CD4-positive, alpha-beta T cell (primary cell): ENCODE data around the gene SP2. TPM values are rescaled to one million over a fixed set of nuclear protein-coding genes. Genes with fewer than 3 reads are reported as not detected.

Source experiments
- ATAC-seq: fragments of 200-7000 bp; cut with Tn5 transposase; one replicate; pipeline ENCODE4 v1.10.0; 2022; ENCODE audit warnings: mild to moderate bottlenecking; ENCODE audit not compliant: poor library complexity
- CTCF ChIA-PET: fragments of 350-600 bp; sonication (Branson Sonifier 250); formaldehyde crosslinking; loops from one replicate; lab custom pipeline; 2021; ENCODE audit warnings: antibody characterized with exemption, inconsistent platforms; lab: Charles Lee
- POLR2A ChIA-PET: fragments of 350-600 bp; sonication (Branson Sonifier 250); formaldehyde crosslinking; loops from one replicate; lab custom pipeline; 2021; ENCODE audit warnings: antibody characterized with exemption, inconsistent platforms; lab: Charles Lee
- DNase-seq, 14 experiments: peaks; one replicate each; pipeline ENCODE4 v3.0.0-alpha.2; 2013 to 2020; ENCODE audit warnings: mixed read lengths in 2 of 14
- H3K27ac ChIP-seq, 2 donors: one replicate each; pipeline versions ENCODE4 v1.5.1 to v1.7.0; 2013; ENCODE audit warnings: low read length in 2 of 2, low read depth in 1 of 2, mild to moderate bottlenecking in 1 of 2
- H3K27me3 ChIP-seq, 2 experiments: 1 replicate in 1 of 2; 2 replicates in 1 of 2; pipeline versions ENCODE4 v1.6.1 to v1.7.0; 2013; ENCODE audit warnings: low read length in 2 of 2, control low read depth in 1 of 2, mild to moderate bottlenecking in 1 of 2, moderate library complexity in 1 of 2; ENCODE audit not compliant: insufficient read depth in 2 of 2, control insufficient read depth in 1 of 2
- H3K36me3 ChIP-seq: one replicate; pipeline ENCODE4 v1.6.1; 2013; ENCODE audit warnings: low read length, control low read depth; ENCODE audit not compliant: insufficient read depth
- H3K4me1 ChIP-seq: one replicate; pipeline ENCODE4 v1.6.1; 2013; ENCODE audit warnings: low read length, control low read depth; ENCODE audit not compliant: insufficient read depth
- H3K4me3 ChIP-seq: one replicate; pipeline ENCODE4 v1.5.1; 2013; ENCODE audit warnings: mild to moderate bottlenecking, low read length, moderate library complexity
- H3K9me3 ChIP-seq, 2 experiments: 1 replicate in 1 of 2; 2 replicates in 1 of 2; pipeline versions ENCODE4 v1.6.1 to v1.7.0; 2013; ENCODE audit warnings: low read length in 2 of 2, mild to moderate bottlenecking in 2 of 2, control low read depth in 1 of 2, moderate library complexity in 1 of 2; ENCODE audit not compliant: control insufficient read depth in 1 of 2, insufficient read depth in 1 of 2
- H3K27ac Mint-ChIP-seq: one replicate; pipeline ENCODE4 v1.8.0; 2020; ENCODE audit warnings: mixed read lengths
- H3K27me3 Mint-ChIP-seq: one replicate; pipeline ENCODE4 v1.8.0; 2021; ENCODE audit warnings: mixed read lengths
- H3K36me3 Mint-ChIP-seq: one replicate; pipeline ENCODE4 v1.8.0; 2021; ENCODE audit warnings: low read depth, mixed read lengths
- H3K4me1 Mint-ChIP-seq: one replicate; pipeline ENCODE4 v1.8.0; 2021; ENCODE audit warnings: low read depth, mixed read lengths
- H3K4me3 Mint-ChIP-seq: one replicate; pipeline ENCODE4 v1.8.0; 2020; ENCODE audit warnings: mild to moderate bottlenecking, mixed read lengths
- H3K9me3 Mint-ChIP-seq: one replicate; pipeline ENCODE4 v1.8.0; 2020; ENCODE audit warnings: mixed read lengths
- intact Hi-C, 2 experiments: fragments of 100-400 bp; cut with DNase I in 1 of 2; cut with micrococcal nuclease in 1 of 2; formaldehyde crosslinking; loops; one replicate each; pipeline versions ENCODE4 v1.15.1 to v1.9.0; 2023 to 2025; cut with DNase I, micrococcal nuclease
- total RNA-seq, 174 experiments: library from RNA in 2 of 174; stranded (reverse) in 2 of 174; gene quantifications; one replicate each; pipeline ENCODE4 v1.2.3 and lab custom pipeline; 2021 to 2026
- TF ChIP-seq, protein P1 (sequence below): fragments of 200-600 bp; IDR thresholded peaks from one replicate; pipeline ENCODE4 v1.8.0; 2022; ENCODE audit warnings: antibody characterized with exemption, mild to moderate bottlenecking

Gene SP2
- total RNA-seq, 2 experiments from 2014 or later = 19.9 to 21.5 TPM

DNA sequence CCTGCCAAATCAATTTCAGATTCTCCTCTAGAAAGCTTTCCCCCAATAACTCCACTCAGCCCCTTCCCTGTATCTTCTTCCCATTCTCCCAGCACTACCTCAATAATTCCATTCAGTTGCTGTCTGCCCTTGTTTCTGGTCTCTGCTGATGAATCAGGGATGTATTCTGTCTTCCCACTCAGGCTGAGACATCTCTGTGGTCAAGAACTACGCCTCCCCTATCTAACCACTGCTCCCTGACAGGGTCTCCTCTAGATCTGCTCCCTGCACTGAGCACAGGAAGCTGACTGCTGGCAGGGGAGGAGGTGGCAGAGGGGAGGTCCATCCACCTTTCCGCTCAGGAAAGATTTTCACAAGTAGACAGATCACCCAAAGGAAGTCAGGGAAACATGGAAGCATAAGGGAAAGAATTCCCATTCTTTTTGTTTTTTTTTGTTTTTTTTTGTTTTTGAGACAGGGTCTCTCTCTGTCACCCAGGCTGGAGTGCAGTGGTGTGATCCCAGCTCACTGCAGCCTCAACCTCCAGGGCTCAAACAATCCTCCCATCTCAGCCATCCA lies 16.9 kb upstream of the SP2 start:
- Histone ChIP-seq H3K36me3 (no peaks in the 10 kb centered on the region), H3K27me3 (peaks cover 10 to 11% of the 10 kb centered on the region in 2 experiments), H3K27ac (no peak overlapping the region), H3K4me3 (no peak overlapping the region), H3K4me1 (peaks cover 21% of the 10 kb centered on the region), H3K9me3 (no peaks in the 10 kb centered on the region)
- TF ChIP-seq, protein P1, sequence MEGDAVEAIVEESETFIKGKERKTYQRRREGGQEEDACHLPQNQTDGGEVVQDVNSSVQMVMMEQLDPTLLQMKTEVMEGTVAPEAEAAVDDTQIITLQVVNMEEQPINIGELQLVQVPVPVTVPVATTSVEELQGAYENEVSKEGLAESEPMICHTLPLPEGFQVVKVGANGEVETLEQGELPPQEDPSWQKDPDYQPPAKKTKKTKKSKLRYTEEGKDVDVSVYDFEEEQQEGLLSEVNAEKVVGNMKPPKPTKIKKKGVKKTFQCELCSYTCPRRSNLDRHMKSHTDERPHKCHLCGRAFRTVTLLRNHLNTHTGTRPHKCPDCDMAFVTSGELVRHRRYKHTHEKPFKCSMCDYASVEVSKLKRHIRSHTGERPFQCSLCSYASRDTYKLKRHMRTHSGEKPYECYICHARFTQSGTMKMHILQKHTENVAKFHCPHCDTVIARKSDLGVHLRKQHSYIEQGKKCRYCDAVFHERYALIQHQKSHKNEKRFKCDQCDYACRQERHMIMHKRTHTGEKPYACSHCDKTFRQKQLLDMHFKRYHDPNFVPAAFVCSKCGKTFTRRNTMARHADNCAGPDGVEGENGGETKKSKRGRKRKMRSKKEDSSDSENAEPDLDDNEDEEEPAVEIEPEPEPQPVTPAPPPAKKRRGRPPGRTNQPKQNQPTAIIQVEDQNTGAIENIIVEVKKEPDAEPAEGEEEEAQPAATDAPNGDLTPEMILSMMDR = no peak
- H3K27me3 Mint-ChIP-seq = peaks cover 35% of the 10 kb centered on the region
- intact Hi-C loops = no loop called here
- CTCF ChIA-PET = no interaction called here
- POLR2A ChIA-PET = no interaction called here
- H3K27ac Mint-ChIP-seq = no peak overlapping the region
- no peaks in the 10 kb centered on the region for H3K9me3 Mint-ChIP-seq
- DNase-seq (no peak), ATAC-seq (no peak)
- H3K4me3 Mint-ChIP-seq = no peak overlapping the region
- H3K36me3 Mint-ChIP-seq = no peaks in the 10 kb centered on the region
- H3K4me1 Mint-ChIP-seq = peaks cover 16% of the 10 kb centered on the region

- H3K27ac ChIP-seq = no peak overlapping the region
- ATAC-seq (no peak), DNase-seq (no peak)
- no peak overlapping the region for H3K4me3 ChIP-seq
- no peaks in the 10 kb centered on the region for H3K9me3 ChIP-seq
- CTCF ChIA-PET = no interaction called here
- Mint-ChIP-seq H3K36me3 (no peaks in the 10 kb centered on the region), H3K27ac (no peak overlapping the region), H3K4me3 (no peak overlapping the region), H3K27me3 (peaks cover 27% of the 10 kb centered on the region), H3K4me1 (peaks cover 24% of the 10 kb centered on the region), H3K9me3 (no peaks in the 10 kb centered on the region)
- peaks cover 29% of the 10 kb centered on the region for H3K4me1 ChIP-seq
- POLR2A ChIA-PET = no interaction called here
- H3K27me3 ChIP-seq = peaks cover 5 to 10% of the 10 kb centered on the region in 2 experiments
- H3K36me3 ChIP-seq = no peaks in the 10 kb centered on the region
- TF ChIP-seq, protein P1 = no peak
- intact Hi-C loops = no loop called here
Observed at GRCh38 chr17:47879776-47880454, 16.1 kb upstream of the SP2 start.

GRCh38 chr17:47882247-47882646 lies 13.8 kb upstream of the SP2 start:
- ChIA-PET CTCF (interaction anchor here (1.5 kb wide), 1 partner anchor 39 kb away, joined by 3 read pairs; no protein-coding TSS in a partner anchor), POLR2A (no interaction called here)
- Histone ChIP-seq H3K36me3 (no peaks in the 10 kb centered on the region), H3K9me3 (no peaks in the 10 kb centered on the region), H3K27me3 (peaks cover 5 to 7% of the 10 kb centered on the region in 2 experiments), H3K4me3 (no peak overlapping the region), H3K4me1 (peaks cover 41% of the 10 kb centered on the region), H3K27ac (no peak overlapping the region)
- Mint-ChIP-seq H3K9me3 (no peaks in the 10 kb centered on the region), H3K4me3 (no peak overlapping the region), H3K27me3 (peaks cover 16% of the 10 kb centered on the region), H3K4me1 (peaks cover 35% of the 10 kb centered on the region), H3K27ac (no peak overlapping the region), H3K36me3 (no peaks in the 10 kb centered on the region)
- peak in 1 of 14 experiments; percentile 20 for DNase-seq
- TF ChIP-seq, protein P1 = no peak
- ATAC-seq = no peak
- intact Hi-C loops = no loop called here
